Cardiac septum (tissue), 1 donor: ENCODE data around the gene ADGRL1. TPM values are rescaled to one million over a fixed set of nuclear protein-coding genes. Genes with fewer than 3 reads are reported as not detected.
"Not testable (repeated sequence)": the region's sequence is repeated elsewhere in the genome, so short reads cannot be mapped to it uniquely, and the experiment has no call there.

ENCODE experiments used
- DNase-seq: peaks from one replicate; pipeline ENCODE4 v3.0.0-alpha.2; 2020; ENCODE audit warnings: low spot score
- intact Hi-C: fragments of 100-400 bp; cut with DNase I; formaldehyde crosslinking; loops from one replicate; pipeline ENCODE4 v1.14.0; 2022
- long read RNA-seq: library from polyadenylated mRNA; unstranded; transcript quantifications from one replicate; pipeline ENCODE4 v2.0.0, GENCODE V29; 2021
- total RNA-seq: library from RNA; stranded (reverse); fragmentation: NEBNext Ultra II Directional; extraction: Animal tissue kit (Norgen Biotek cat#: 25700); gene quantifications from one replicate; pipeline ENCODE4 v1.2.1, GENCODE V29; 2021
- donor health status: DM: no; HTN: no; CAD: no.

Gene ADGRL1
- 7.9 TPM for total RNA-seq
- long read RNA-seq, partial matches to known transcripts, result 1 of 16 reads
- long read RNA-seq, other reads (novel, unspliced or antisense), result 15 of 16 reads

- intact Hi-C loops, DNase-seq: not testable (repeated sequence)
Measured at GRCh38 chr19:14205452-14206287, at the start of gene ADGRL1. TSS of gene ADGRL1 (minus strand) at chr19:14206169. CDS start at chr19:14183602, 22,567 bp downstream.

- DNase-seq, intact Hi-C loops: not testable (repeated sequence)
Measured at GRCh38 chr19:14255316-14255715, 49.3 kb upstream of the ADGRL1 start.

- intact Hi-C loops, DNase-seq: not testable (repeated sequence)
Measured at GRCh38 chr19:14253822-14254599, 48.0 kb upstream of the ADGRL1 start.

- intact Hi-C loops, DNase-seq: not testable (repeated sequence)
Measured at GRCh38 chr19:14252136-14252535, 46.2 kb upstream of the ADGRL1 start.

- intact Hi-C loops, result no loop called here
Measured at GRCh38 chr19:14250870-14251269, 44.9 kb upstream of the ADGRL1 start.

GRCh38 chr19:14250315-14250714, 44.3 kb upstream of the ADGRL1 start:
- DNase-seq, intact Hi-C loops: not testable (repeated sequence)

More at GRCh38 chr19:14250870-14251269, 44.9 kb upstream of the ADGRL1 start:
- no peak for DNase-seq

- intact Hi-C loops, DNase-seq: not testable (repeated sequence)
Measured at GRCh38 chr19:14249891-14250290, 43.9 kb upstream of the ADGRL1 start.

- DNase-seq, result not testable (repeated sequence)
Measured at GRCh38 chr19:14249012-14249754, 43.2 kb upstream of the ADGRL1 start.

GRCh38 chr19:14248578-14249011, 42.6 kb upstream of the ADGRL1 start:
- no peak for DNase-seq
- intact Hi-C loops, result no loop called here

More at GRCh38 chr19:14249012-14249754, 43.2 kb upstream of the ADGRL1 start:
- intact Hi-C loops, result not testable (repeated sequence)

GRCh38 chr19:14247548-14248471, 41.8 kb upstream of the ADGRL1 start:
- DNase-seq, intact Hi-C loops: not testable (repeated sequence)

GRCh38 chr19:14247205-14247547, 41.2 kb upstream of the ADGRL1 start:
- intact Hi-C loops, result not testable (repeated sequence)

GRCh38 chr19:14244393-14244792, 38.4 kb upstream of the ADGRL1 start:
- DNase-seq, intact Hi-C loops: not testable (repeated sequence)

More at GRCh38 chr19:14247205-14247547, 41.2 kb upstream of the ADGRL1 start:
- DNase-seq, result not testable (repeated sequence)

GRCh38 chr19:14243718-14244117, 37.7 kb upstream of the ADGRL1 start:
- DNase-seq, intact Hi-C loops: not testable (repeated sequence)

GRCh38 chr19:14237014-14237941, 31.3 kb upstream of the ADGRL1 start:
- no peak for DNase-seq
- intact Hi-C loops, result no loop called here

GRCh38 chr19:14232945-14233344, 27.0 kb upstream of the ADGRL1 start:
- intact Hi-C loops, DNase-seq: not testable (repeated sequence)

GRCh38 chr19:14228446-14229071, 22.6 kb upstream of the ADGRL1 start:
- intact Hi-C loops, DNase-seq: not testable (repeated sequence)

GRCh38 chr19:14226498-14226897, 20.5 kb upstream of the ADGRL1 start:
- DNase-seq, intact Hi-C loops: not testable (repeated sequence)
